LNCAP (cell line): Measurements from ENCODE around the gene CCDC136.

ENCODE experiments used
- TF ChIP-seq, protein P1 (sequence below): fragments of 450-650 bp; IDR thresholded peaks from 2 replicates; pipeline ENCODE4 v1.5.1; 2017; ENCODE audit warnings: mild to moderate bottlenecking

The CCDC136 gene

DNA sequence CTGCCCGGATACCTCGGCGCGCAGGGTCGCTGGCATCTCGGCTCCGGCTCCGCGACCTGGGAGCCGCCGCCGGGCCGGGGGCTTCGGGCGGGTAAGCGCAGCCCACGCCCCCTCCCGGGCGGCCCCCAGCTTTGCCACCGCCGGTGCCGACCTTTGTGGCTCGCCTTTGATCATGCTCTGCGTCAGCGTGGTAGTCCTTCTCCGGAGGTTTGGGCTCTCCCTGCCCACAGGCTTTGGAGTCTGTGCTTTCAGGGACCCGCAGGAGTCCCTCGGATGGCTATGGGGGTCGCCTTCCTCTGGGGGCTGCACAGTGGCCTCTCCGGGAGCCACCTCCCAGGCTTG, 78.1 kb downstream of the CCDC136 start:
- TF ChIP-seq, protein P1, sequence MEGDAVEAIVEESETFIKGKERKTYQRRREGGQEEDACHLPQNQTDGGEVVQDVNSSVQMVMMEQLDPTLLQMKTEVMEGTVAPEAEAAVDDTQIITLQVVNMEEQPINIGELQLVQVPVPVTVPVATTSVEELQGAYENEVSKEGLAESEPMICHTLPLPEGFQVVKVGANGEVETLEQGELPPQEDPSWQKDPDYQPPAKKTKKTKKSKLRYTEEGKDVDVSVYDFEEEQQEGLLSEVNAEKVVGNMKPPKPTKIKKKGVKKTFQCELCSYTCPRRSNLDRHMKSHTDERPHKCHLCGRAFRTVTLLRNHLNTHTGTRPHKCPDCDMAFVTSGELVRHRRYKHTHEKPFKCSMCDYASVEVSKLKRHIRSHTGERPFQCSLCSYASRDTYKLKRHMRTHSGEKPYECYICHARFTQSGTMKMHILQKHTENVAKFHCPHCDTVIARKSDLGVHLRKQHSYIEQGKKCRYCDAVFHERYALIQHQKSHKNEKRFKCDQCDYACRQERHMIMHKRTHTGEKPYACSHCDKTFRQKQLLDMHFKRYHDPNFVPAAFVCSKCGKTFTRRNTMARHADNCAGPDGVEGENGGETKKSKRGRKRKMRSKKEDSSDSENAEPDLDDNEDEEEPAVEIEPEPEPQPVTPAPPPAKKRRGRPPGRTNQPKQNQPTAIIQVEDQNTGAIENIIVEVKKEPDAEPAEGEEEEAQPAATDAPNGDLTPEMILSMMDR = no peak

DNA sequence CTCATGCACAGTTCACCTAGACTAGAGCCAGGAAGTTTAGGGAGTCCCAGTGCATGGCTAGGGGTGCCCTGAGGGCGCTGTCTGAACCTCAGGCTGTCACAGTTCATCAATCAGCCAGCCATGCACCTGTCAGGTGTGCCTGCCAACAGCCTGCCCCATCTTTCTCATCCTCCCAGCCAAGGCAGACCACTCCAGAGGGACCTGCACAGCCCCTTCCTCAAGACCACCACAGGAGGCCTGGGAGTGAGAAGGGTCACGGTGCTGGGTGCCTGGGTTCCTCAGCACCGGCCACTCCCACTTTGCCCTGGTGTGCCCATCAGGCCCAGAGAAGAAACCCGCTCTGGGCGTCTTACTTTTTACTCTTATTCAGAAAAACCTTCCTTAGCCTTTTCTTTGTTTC, 79.3 kb downstream of the CCDC136 start:
- TF ChIP-seq, protein P1 = no peak
